ENCODE results near the gene PRPF31.

DNA sequence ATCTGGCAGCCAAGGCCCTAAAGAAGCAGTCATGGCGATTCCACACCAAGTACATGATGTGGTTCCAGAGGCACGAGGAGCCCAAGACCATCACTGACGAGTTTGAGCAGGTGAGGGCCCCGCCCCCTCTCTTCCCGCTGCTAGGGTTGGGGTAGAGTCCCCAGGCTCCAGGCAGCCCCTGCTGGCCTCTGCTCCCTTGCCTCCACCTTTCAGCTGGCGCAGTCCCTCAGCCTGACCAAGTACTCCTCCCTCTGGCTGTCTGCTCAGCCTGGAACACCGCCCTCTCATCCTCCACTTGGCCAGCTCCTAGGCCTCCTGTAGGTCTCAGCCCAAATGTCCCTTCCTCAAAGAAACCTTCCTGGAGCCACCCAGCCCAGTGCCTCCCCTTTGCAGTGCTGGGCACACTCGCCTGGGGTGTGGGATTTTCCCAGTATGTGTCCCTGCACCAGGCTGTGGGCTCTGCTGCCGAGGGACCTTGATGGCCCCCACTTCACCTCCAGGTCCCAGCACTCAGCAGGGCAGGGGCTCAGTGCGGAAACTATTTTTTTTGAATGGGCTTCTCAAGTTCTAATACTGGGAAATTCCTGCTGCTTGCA is 38.3 kb downstream of the PRPF31 start:
- TF ChIP-seq, protein P1, sequence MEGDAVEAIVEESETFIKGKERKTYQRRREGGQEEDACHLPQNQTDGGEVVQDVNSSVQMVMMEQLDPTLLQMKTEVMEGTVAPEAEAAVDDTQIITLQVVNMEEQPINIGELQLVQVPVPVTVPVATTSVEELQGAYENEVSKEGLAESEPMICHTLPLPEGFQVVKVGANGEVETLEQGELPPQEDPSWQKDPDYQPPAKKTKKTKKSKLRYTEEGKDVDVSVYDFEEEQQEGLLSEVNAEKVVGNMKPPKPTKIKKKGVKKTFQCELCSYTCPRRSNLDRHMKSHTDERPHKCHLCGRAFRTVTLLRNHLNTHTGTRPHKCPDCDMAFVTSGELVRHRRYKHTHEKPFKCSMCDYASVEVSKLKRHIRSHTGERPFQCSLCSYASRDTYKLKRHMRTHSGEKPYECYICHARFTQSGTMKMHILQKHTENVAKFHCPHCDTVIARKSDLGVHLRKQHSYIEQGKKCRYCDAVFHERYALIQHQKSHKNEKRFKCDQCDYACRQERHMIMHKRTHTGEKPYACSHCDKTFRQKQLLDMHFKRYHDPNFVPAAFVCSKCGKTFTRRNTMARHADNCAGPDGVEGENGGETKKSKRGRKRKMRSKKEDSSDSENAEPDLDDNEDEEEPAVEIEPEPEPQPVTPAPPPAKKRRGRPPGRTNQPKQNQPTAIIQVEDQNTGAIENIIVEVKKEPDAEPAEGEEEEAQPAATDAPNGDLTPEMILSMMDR (IDR thresholded peaks at IDR 0.05) = no peak
- no peak for TF ChIP-seq POLR2A (IDR thresholded peaks at IDR 0.05)

Data from thyroid gland (tissue), 4 donors.